HG02571 (cell line): ENCODE results near the gene DDX46.
"Not testable (repeated sequence)": the region's sequence is repeated elsewhere in the genome, so short reads cannot be mapped to it uniquely, and the experiment has no call there.

ENCODE experiments used
- ATAC-seq: cut with Tn5 transposase; IDR thresholded peaks from one replicate; pipeline ENCODE4 v1.9.1; 2021; ENCODE audit warnings: mild to moderate bottlenecking, moderate library complexity; ENCODE audit not compliant: unreplicated experiment

Gene DDX46

GRCh38 chr5:134758504-134759341 lies at the start of gene DDX46:
DDX46 (plus strand) TSS chr5:134758779; CDS start chr5:134758939, 160 bp downstream.
- peak; percentile 97 for ATAC-seq

- ATAC-seq, result no peak
These were observed 44.5 kb upstream of the DDX46 start for GRCh38 chr5:134714120-134714519.

- no peak for ATAC-seq
These were observed 44.0 kb upstream of the DDX46 start for GRCh38 chr5:134714541-134714940.

- not testable (repeated sequence) for ATAC-seq
These were observed 43.1 kb upstream of the DDX46 start for GRCh38 chr5:134715466-134715865.

- no peak for ATAC-seq
These were observed 33.7 kb upstream of the DDX46 start for GRCh38 chr5:134724872-134725271.

GRCh38 chr5:134732819-134733218 lies 25.8 kb upstream of the DDX46 start:
- no peak for ATAC-seq

GRCh38 chr5:134735243-134735642 lies 23.3 kb upstream of the DDX46 start:
- no peak for ATAC-seq

GRCh38 chr5:134736173-134736812 lies 22.3 kb upstream of the DDX46 start:
- no peak for ATAC-seq

- peak; percentile 97 for ATAC-seq
These were observed 20.2 kb upstream of the DDX46 start, which contains the start of gene CAMLG for GRCh38 chr5:134738133-134738962. CAMLG (plus strand) TSS chr5:134738548; CDS start chr5:134738621, 73 bp downstream.

GRCh38 chr5:134738963-134739661 lies 19.5 kb upstream of the DDX46 start:
- ATAC-seq, result no peak

- ATAC-seq, result no peak
These were observed 17.5 kb upstream of the DDX46 start for GRCh38 chr5:134741052-134741451.

GRCh38 chr5:134742134-134742533 lies 16.4 kb upstream of the DDX46 start:
- no peak for ATAC-seq

- no peak for ATAC-seq
These were observed 9.2 kb upstream of the DDX46 start for GRCh38 chr5:134749415-134749814.

GRCh38 chr5:134758176-134758503 lies 439 bp upstream of the DDX46 start:
- no peak for ATAC-seq

- ATAC-seq, result not testable (repeated sequence)
These were observed 9.1 kb downstream of the DDX46 start for GRCh38 chr5:134767528-134768291.

GRCh38 chr5:134769206-134769605 lies 10.6 kb downstream of the DDX46 start:
- ATAC-seq, result no peak

- no peak for ATAC-seq
These were observed 14.0 kb downstream of the DDX46 start for GRCh38 chr5:134772461-134773125.

GRCh38 chr5:134777366-134777765 lies 18.8 kb downstream of the DDX46 start:
- ATAC-seq, result no peak

- ATAC-seq, result no peak
These were observed 25.8 kb downstream of the DDX46 start for GRCh38 chr5:134784241-134784920.
